CD4-positive, alpha-beta memory T cell (primary cell): ENCODE results near the gene C15orf62. TPM values are rescaled to one million over a fixed set of nuclear protein-coding genes. Genes with fewer than 3 reads are reported as not detected.

Experiments
- CTCF ChIA-PET: fragments of 350-600 bp; sonication (Branson Sonifier 250); formaldehyde crosslinking; loops from one replicate; lab custom pipeline; 2021; ENCODE audit warnings: inconsistent platforms; ENCODE audit not compliant: partially characterized antibody; lab: Charles Lee
- POLR2A ChIA-PET: fragments of 350-600 bp; sonication (Branson Sonifier 250); formaldehyde crosslinking; loops from one replicate; lab custom pipeline; 2021; ENCODE audit not compliant: partially characterized antibody; lab: Charles Lee
- DNase-seq, 5 donors: peaks; one replicate each; pipeline versions ENCODE4 v3.0.0 to v3.0.0-alpha.2; 2020 to 2022; ENCODE audit warnings: mixed read lengths in 1 of 5
- H3K27ac ChIP-seq: one replicate; pipeline ENCODE4 v1.7.0; 2013; ENCODE audit warnings: low read depth, low read length
- H3K27me3 ChIP-seq: 2 replicates; pipeline ENCODE4 v1.7.0; 2013; ENCODE audit warnings: mild to moderate bottlenecking, low read length, moderate library complexity; ENCODE audit not compliant: insufficient read depth
- H3K36me3 ChIP-seq: 2 replicates; pipeline ENCODE4 v1.7.0; 2013; ENCODE audit warnings: mild to moderate bottlenecking, low read length, moderate library complexity; ENCODE audit not compliant: insufficient read depth
- H3K4me1 ChIP-seq: 2 replicates; pipeline ENCODE4 v1.7.0; 2013; ENCODE audit warnings: mild to moderate bottlenecking, low read length, moderate library complexity; ENCODE audit not compliant: insufficient read depth
- H3K4me3 ChIP-seq, 2 donors: one replicate each; pipeline ENCODE4 v1.7.0; 2013; ENCODE audit warnings: low read length in 2 of 2, mild to moderate bottlenecking in 1 of 2
- H3K9me3 ChIP-seq, 2 donors: one replicate each; pipeline ENCODE4 v1.7.0; 2013; ENCODE audit warnings: low read length in 2 of 2, control low read depth in 1 of 2; ENCODE audit not compliant: control insufficient read depth in 1 of 2
- H3K27ac Mint-ChIP-seq, 7 donors: one replicate each; pipeline ENCODE4 v1.8.0; 2020 to 2021; ENCODE audit warnings: mixed read lengths in 7 of 7, mild to moderate bottlenecking in 6 of 7, inconsistent platforms in 3 of 7, moderate library complexity in 3 of 7
- H3K27me3 Mint-ChIP-seq, 2 donors: one replicate each; pipeline ENCODE4 v1.8.0; 2020 to 2021; ENCODE audit warnings: mixed read lengths in 2 of 2
- H3K36me3 Mint-ChIP-seq, 2 donors: one replicate each; pipeline ENCODE4 v1.8.0; 2020 to 2021; ENCODE audit warnings: mixed read lengths in 2 of 2, inconsistent platforms in 1 of 2, mild to moderate bottlenecking in 1 of 2
- H3K4me1 Mint-ChIP-seq, 4 donors: one replicate each; pipeline ENCODE4 v1.8.0; 2020 to 2021; ENCODE audit warnings: mixed read lengths in 4 of 4, mild to moderate bottlenecking in 1 of 4
- H3K4me3 Mint-ChIP-seq, 8 donors: one replicate each; pipeline ENCODE4 v1.8.0; 2020 to 2021; ENCODE audit warnings: mixed read lengths in 8 of 8, mild to moderate bottlenecking in 7 of 8, moderate library complexity in 6 of 8, inconsistent platforms in 3 of 8
- H3K9me3 Mint-ChIP-seq, 8 donors: one replicate each; pipeline ENCODE4 v1.8.0; 2020 to 2021; ENCODE audit warnings: mixed read lengths in 8 of 8, mild to moderate bottlenecking in 5 of 8, inconsistent platforms in 3 of 8, moderate library complexity in 1 of 8
- intact Hi-C: fragments of 100-400 bp; cut with micrococcal nuclease; formaldehyde crosslinking; loops from one replicate; pipeline ENCODE4 v1.15.1; 2023
- polyA plus RNA-seq, 2 donors: library from polyadenylated mRNA; unstranded; fragments of 300-500 nt; fragmentation: Illumina TruSeq; gene quantifications; one replicate each; pipeline ENCODE4 v1.2.3, GENCODE V29; 2021
- total RNA-seq, 2 experiments: library from RNA; stranded (reverse); gene quantifications; one replicate each; pipeline ENCODE4 v1.2.3, GENCODE V29; 2021

C15orf62 gene
- total and polyA plus RNA-seq, 4 experiments from 2014 or later = 0.24 to 3.5 (median 1.9) TPM

GRCh38 chr15:40737048-40737447, 32.7 kb upstream of the C15orf62 start:
- intact Hi-C loops = no loop called here
- CTCF ChIA-PET = no interaction called here
- Mint-ChIP-seq H3K4me3 (no peak overlapping the region), H3K9me3 (no peaks in the 10 kb centered on the region), H3K27me3 (no peaks in the 10 kb centered on the region), H3K27ac (peak overlapping the region in 1 of 7 donors; percentile 64), H3K4me1 (no peaks in the 10 kb centered on the region), H3K36me3 (peaks cover 19 to 53% of the 10 kb centered on the region in 2 donors)
- Histone ChIP-seq H3K36me3 (peaks cover 44% of the 10 kb centered on the region), H3K4me1 (no peaks in the 10 kb centered on the region), H3K27ac (no peak overlapping the region), H3K4me3 (no peak overlapping the region), H3K27me3 (no peaks in the 10 kb centered on the region), H3K9me3 (no peaks in the 10 kb centered on the region)
- POLR2A ChIA-PET = no interaction called here
- DNase-seq = no peak

GRCh38 chr15:40739047-40739446, 30.7 kb upstream of the C15orf62 start:
- intact Hi-C loops = no loop called here
- H3K4me3 Mint-ChIP-seq = no peak overlapping the region
- peak overlapping the region in 2 of 7 donors; percentile 23 to 36 for H3K27ac Mint-ChIP-seq
- no peak for DNase-seq
- POLR2A ChIA-PET = interaction anchor here (2.2 kb wide), 1 partner anchor 44 kb away, joined by 6 read pairs; the partner anchor contains the start of gene RAD51
- CTCF ChIA-PET = interaction anchor here (1.2 to 1.7 kb wide), 3 partner anchors 11 to 44 kb away, joined by 3 to 6 read pairs (median 4); partner anchors contain the start of gene RAD51
- Histone ChIP-seq H3K27ac (no peak overlapping the region), H3K36me3 (peaks cover 44% of the 10 kb centered on the region), H3K4me1 (peaks cover 12% of the 10 kb centered on the region), H3K9me3 (no peaks in the 10 kb centered on the region), H3K4me3 (no peak overlapping the region), H3K27me3 (no peaks in the 10 kb centered on the region)
- no peaks in the 10 kb centered on the region for H3K27me3 Mint-ChIP-seq
- peaks cover 6 to 12% (median 7%) of the 10 kb centered on the region in 4 donors for H3K4me1 Mint-ChIP-seq
- peaks cover 22 to 65% of the 10 kb centered on the region in 2 donors for H3K36me3 Mint-ChIP-seq
- H3K9me3 Mint-ChIP-seq = peaks cover 0 to 1% (median 0%) of the 10 kb centered on the region in 8 donors

- no peak for DNase-seq
- peaks cover 0 to 2% (median 0%) of the 10 kb centered on the region in 8 donors for H3K9me3 Mint-ChIP-seq
- Histone ChIP-seq H3K4me3 (no peak overlapping the region), H3K9me3 (no peaks in the 10 kb centered on the region), H3K27me3 (no peaks in the 10 kb centered on the region), H3K4me1 (peaks cover 20% of the 10 kb centered on the region), H3K36me3 (peaks cover 44% of the 10 kb centered on the region), H3K27ac (no peak overlapping the region)
- H3K27me3 Mint-ChIP-seq = no peaks in the 10 kb centered on the region
- H3K36me3 Mint-ChIP-seq = peaks cover 24 to 66% of the 10 kb centered on the region in 2 donors
- intact Hi-C loops = no loop called here
- ChIA-PET CTCF (interaction anchor here (0.6 to 1.7 kb wide), 5 partner anchors 10 to 339 kb away, joined by 3 to 6 read pairs (median 3); partner anchors contain the start of gene RAD51), POLR2A (interaction anchor here (2.2 kb wide), 1 partner anchor 45 kb away, joined by 6 read pairs; the partner anchor contains the start of gene RAD51)
- peak overlapping the region in 1 of 7 donors; percentile 37 for H3K27ac Mint-ChIP-seq
- no peak overlapping the region for H3K4me3 Mint-ChIP-seq
- H3K4me1 Mint-ChIP-seq = peaks cover 8 to 18% (median 13%) of the 10 kb centered on the region in 4 donors
These were observed 29.9 kb upstream of the C15orf62 start for GRCh38 chr15:40739854-40740253.

- peaks cover 10 to 57% of the 10 kb centered on the region in 2 donors for H3K36me3 Mint-ChIP-seq
- H3K27ac Mint-ChIP-seq = peak overlapping the region; percentile 96 to 99 (median 97)
- peak overlapping the region in 7 of 8 donors; percentile 51 to 83 (median 71) for H3K4me3 Mint-ChIP-seq
- Histone ChIP-seq H3K27me3 (no peaks in the 10 kb centered on the region), H3K4me1 (peaks cover 26% of the 10 kb centered on the region), H3K4me3 (no peak overlapping the region), H3K27ac (peak overlapping the region; percentile 71), H3K36me3 (peaks cover 20% of the 10 kb centered on the region), H3K9me3 (no peaks in the 10 kb centered on the region)
- peaks cover 0 to 2% (median 0%) of the 10 kb centered on the region in 8 donors for H3K9me3 Mint-ChIP-seq
- intact Hi-C loops = no loop called here
- H3K4me1 Mint-ChIP-seq = peaks cover 10 to 20% (median 16%) of the 10 kb centered on the region in 4 donors
- DNase-seq = peak in 1 of 5 donors; percentile 49
- no peaks in the 10 kb centered on the region for H3K27me3 Mint-ChIP-seq
- CTCF ChIA-PET = interaction anchor here (0.7 to 2.0 kb wide), 12 partner anchors 9 to 326 kb away, joined by 3 to 8 read pairs (median 4); partner anchors contain the start of gene RAD51
- POLR2A ChIA-PET = interaction anchor here (1.2 to 3.1 kb wide), 4 partner anchors 9 to 48 kb away, joined by 3 to 24 read pairs (median 8); partner anchors contain the start of genes GCHFR and RAD51
These were observed 26.3 kb upstream of the C15orf62 start for GRCh38 chr15:40743485-40743901.

GRCh38 chr15:40743921-40744814, 25.6 kb upstream of the C15orf62 start:
- Histone ChIP-seq H3K36me3 (peaks cover 15% of the 10 kb centered on the region), H3K4me1 (peaks cover 26% of the 10 kb centered on the region), H3K4me3 (peak overlapping the region in 1 of 2 donors; percentile 6), H3K27me3 (no peaks in the 10 kb centered on the region), H3K9me3 (no peaks in the 10 kb centered on the region), H3K27ac (peak overlapping the region; percentile 71)
- ChIA-PET CTCF (interaction anchor here (1.0 to 2.0 kb wide), 13 partner anchors 9 to 154 kb away, joined by 3 to 8 read pairs (median 3); partner anchors contain the start of gene RAD51), POLR2A (interaction anchor here (1.2 to 3.1 kb wide), 4 partner anchors 9 to 49 kb away, joined by 3 to 24 read pairs (median 8); partner anchors contain the start of genes GCHFR and RAD51)
- Mint-ChIP-seq H3K36me3 (peaks cover 10 to 53% of the 10 kb centered on the region in 2 donors), H3K27ac (peak overlapping the region; percentile 96 to 99 (median 97)), H3K4me1 (peaks cover 10 to 20% (median 16%) of the 10 kb centered on the region in 4 donors), H3K27me3 (no peaks in the 10 kb centered on the region), H3K4me3 (peak overlapping the region; percentile 51 to 83 (median 68)), H3K9me3 (peaks cover 0 to 2% (median 0%) of the 10 kb centered on the region in 8 donors)
- peak; percentile 64 to 90 (median 73) for DNase-seq
- intact Hi-C loops = loop anchor here (1.0 kb wide), 1 partner anchor 11 kb away; the partner anchor contains the start of gene RMDN3

GRCh38 chr15:40744815-40745152, 25.0 kb upstream of the C15orf62 start:
- H3K36me3 Mint-ChIP-seq = peaks cover 14 to 50% of the 10 kb centered on the region in 2 donors

More at GRCh38 chr15:40744815-40745152, 25.0 kb upstream of the C15orf62 start:
- Mint-ChIP-seq H3K4me1 (peaks cover 12 to 20% (median 16%) of the 10 kb centered on the region in 4 donors), H3K27me3 (no peaks in the 10 kb centered on the region), H3K4me3 (no peak overlapping the region), H3K27ac (peak overlapping the region; percentile 96 to 99 (median 97)), H3K9me3 (peaks cover 0 to 2% (median 0%) of the 10 kb centered on the region in 8 donors)
- Histone ChIP-seq H3K27ac (peak overlapping the region; percentile 71), H3K4me1 (peaks cover 26% of the 10 kb centered on the region), H3K27me3 (no peaks in the 10 kb centered on the region), H3K9me3 (no peaks in the 10 kb centered on the region), H3K36me3 (peaks cover 9% of the 10 kb centered on the region), H3K4me3 (no peak overlapping the region)
- ChIA-PET CTCF (interaction anchor here (1.0 to 2.0 kb wide), 6 partner anchors 8 to 113 kb away, joined by 3 to 7 read pairs (median 3); partner anchors contain the start of gene RAD51), POLR2A (interaction anchor here (1.7 to 3.1 kb wide), 2 partner anchors 19 to 50 kb away, joined by 8 to 24 read pairs; partner anchors contain the start of genes GCHFR and RAD51)
- intact Hi-C loops = loop anchor here (1.0 kb wide), 1 partner anchor 11 kb away; the partner anchor contains the start of gene RMDN3
- DNase-seq = no peak
